ENCODE results near the gene DNALI1.

DNA sequence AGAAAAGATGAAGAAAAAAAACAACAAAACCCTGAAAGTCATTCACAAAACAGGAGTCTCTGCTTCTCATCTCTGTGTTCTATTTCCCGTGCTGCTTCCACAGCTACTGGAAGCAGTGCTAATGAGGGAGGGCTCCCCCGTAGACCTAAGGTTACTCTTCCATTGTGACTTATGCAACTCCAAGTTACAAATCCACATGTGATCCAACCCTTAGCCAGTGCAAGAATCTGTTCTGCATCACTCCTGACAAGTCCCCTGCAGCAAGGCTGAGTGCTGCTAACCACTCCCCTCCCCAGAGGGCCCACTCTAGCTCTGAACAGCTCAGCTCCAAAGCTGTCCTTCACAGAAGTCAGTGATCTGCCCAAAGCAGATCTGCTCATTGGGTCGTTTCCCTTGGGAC is 10.3 kb downstream of the DNALI1 start:
- TF ChIP-seq, protein P1, sequence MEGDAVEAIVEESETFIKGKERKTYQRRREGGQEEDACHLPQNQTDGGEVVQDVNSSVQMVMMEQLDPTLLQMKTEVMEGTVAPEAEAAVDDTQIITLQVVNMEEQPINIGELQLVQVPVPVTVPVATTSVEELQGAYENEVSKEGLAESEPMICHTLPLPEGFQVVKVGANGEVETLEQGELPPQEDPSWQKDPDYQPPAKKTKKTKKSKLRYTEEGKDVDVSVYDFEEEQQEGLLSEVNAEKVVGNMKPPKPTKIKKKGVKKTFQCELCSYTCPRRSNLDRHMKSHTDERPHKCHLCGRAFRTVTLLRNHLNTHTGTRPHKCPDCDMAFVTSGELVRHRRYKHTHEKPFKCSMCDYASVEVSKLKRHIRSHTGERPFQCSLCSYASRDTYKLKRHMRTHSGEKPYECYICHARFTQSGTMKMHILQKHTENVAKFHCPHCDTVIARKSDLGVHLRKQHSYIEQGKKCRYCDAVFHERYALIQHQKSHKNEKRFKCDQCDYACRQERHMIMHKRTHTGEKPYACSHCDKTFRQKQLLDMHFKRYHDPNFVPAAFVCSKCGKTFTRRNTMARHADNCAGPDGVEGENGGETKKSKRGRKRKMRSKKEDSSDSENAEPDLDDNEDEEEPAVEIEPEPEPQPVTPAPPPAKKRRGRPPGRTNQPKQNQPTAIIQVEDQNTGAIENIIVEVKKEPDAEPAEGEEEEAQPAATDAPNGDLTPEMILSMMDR (IDR thresholded peaks at IDR 0.05; ENCODE audit: low read depth, low read length) = no peak
- no peak for TF ChIP-seq EZH2phosphoT487 (IDR thresholded peaks at IDR 0.05; ENCODE audit: low read depth)
